Endothelial cell of umbilical vein (primary cell): ENCODE measurements around the gene DAPK2. TPM values are rescaled to one million over a fixed set of nuclear protein-coding genes. Genes with fewer than 3 reads are reported as not detected.
"Not testable (repeated sequence)": the region's sequence is repeated elsewhere in the genome, so short reads cannot be mapped to it uniquely, and the experiment has no call there.

Source experiments
- BruUV-seq: library from RNA; stranded (reverse); fragments of 400-500 nt; replicated peaks from 2 replicates; lab custom pipeline; 2021; lab: Mats Ljungman, UMichigan
- CTCF ChIA-PET: fragments of 300-600, 350-600 bp; sonication (Branson Sonifier 250); formaldehyde crosslinking; loops from one replicate; lab custom pipeline; 2021; ENCODE audit warnings: antibody characterized with exemption, inconsistent platforms; lab: Charles Lee
- POLR2A ChIA-PET: fragments of 300-600, 350-600 bp; sonication (Branson Sonifier 250); formaldehyde crosslinking; loops from one replicate; lab custom pipeline; 2021; ENCODE audit warnings: antibody characterized with exemption, inconsistent platforms; lab: Charles Lee
- DNase-seq: peaks from one replicate; pipeline ENCODE4 v3.0.0-alpha.2; 2011; ENCODE audit warnings: low read depth, low spot score
- FAIRE-seq: peaks from 2 replicates; lab custom pipeline; 2011; peaks lifted over from hg19 to GRCh38; lab: Jason Lieb, UNC
- H2AFZ ChIP-seq: 2 replicates; pipeline ENCODE4 v1.6.0; 2012; ENCODE audit warnings: low read depth, low read length, control low read depth, inconsistent platforms
- H3K27ac ChIP-seq: 2 replicates; pipeline ENCODE4 v1.5.1; 2011; ENCODE audit warnings: low read depth, mild to moderate bottlenecking, control low read depth, low read length, moderate library complexity; ENCODE audit not compliant: insufficient read depth
- H3K27me3 ChIP-seq, 2 experiments: 2 replicates each; pipeline versions ENCODE4 v1.6.0 to v1.6.1; 2011; ENCODE audit warnings: low read length in 2 of 2, mixed read lengths in 1 of 2; ENCODE audit not compliant: control insufficient read depth in 2 of 2, insufficient read depth in 2 of 2
- H3K36me3 ChIP-seq, 2 experiments: 2 replicates in 1 of 2; 3 replicates in 1 of 2; pipeline ENCODE4 v1.5.1; 2011; ENCODE audit warnings: low read length in 2 of 2, mild to moderate bottlenecking in 1 of 2, moderate library complexity in 1 of 2; ENCODE audit not compliant: control insufficient read depth in 2 of 2, insufficient read depth in 2 of 2; ENCODE audit errors: extremely low read depth in 1 of 2
- H3K4me1 ChIP-seq: 3 replicates; pipeline ENCODE4 v1.5.1; 2011; ENCODE audit warnings: mild to moderate bottlenecking, low read length; ENCODE audit not compliant: control insufficient read depth, insufficient read depth; ENCODE audit errors: extremely low read depth
- H3K4me2 ChIP-seq: 2 replicates; pipeline ENCODE4 v1.6.1; 2011; ENCODE audit warnings: low read length, control low read depth, mixed read lengths; ENCODE audit not compliant: insufficient read depth
- H3K4me3 ChIP-seq, 3 experiments: fragments of 200-600 bp in 1 of 3; sonication (generic), shearing (Covaris generic) in 1 of 3; replicated peaks in 1 of 3; 2 replicates each; pipeline ENCODE4 v1.5.1; 2011 to 2016; ENCODE audit warnings: control low read depth in 3 of 3, low read length in 3 of 3, mild to moderate bottlenecking in 2 of 3, inconsistent platforms in 1 of 3, low read depth in 1 of 3, moderate library complexity in 1 of 3; ENCODE audit not compliant: insufficient read depth in 1 of 3
- H3K79me2 ChIP-seq: 2 replicates; pipeline ENCODE4 v1.6.0; 2012; ENCODE audit warnings: low read length, inconsistent platforms; ENCODE audit not compliant: control insufficient read depth, insufficient read depth
- H3K9ac ChIP-seq: replicated peaks from 2 replicates; pipeline ENCODE3; 2011; ENCODE audit warnings: low read length, control low read depth; ENCODE audit not compliant: insufficient read depth; ENCODE audit errors: extremely low read depth
- H3K9me1 ChIP-seq: replicated peaks from 3 replicates; pipeline ENCODE4 v1.6.0; 2011; ENCODE audit warnings: mild to moderate bottlenecking, low read length; ENCODE audit not compliant: control insufficient read depth, insufficient read depth; ENCODE audit errors: extremely low read depth
- H3K9me3 ChIP-seq: replicated peaks from 2 replicates; pipeline ENCODE4 v1.5.1; 2012; ENCODE audit warnings: low read length, inconsistent platforms; ENCODE audit not compliant: control insufficient read depth, insufficient read depth
- H4K20me1 ChIP-seq: replicated peaks from 2 replicates; pipeline ENCODE3; 2011; ENCODE audit warnings: mild to moderate bottlenecking, low read length; ENCODE audit not compliant: control insufficient read depth, insufficient read depth; ENCODE audit errors: extremely low read depth
- FOS ChIP-seq: IDR thresholded peaks from 2 replicates; pipeline ENCODE4 v1.6.1; 2011; ENCODE audit warnings: mild to moderate bottlenecking, low read length, moderate library complexity, borderline replicate concordance; ENCODE audit not compliant: insufficient read depth
- JUN ChIP-seq: IDR thresholded peaks from 2 replicates; pipeline ENCODE4 v1.6.1; 2011; ENCODE audit warnings: borderline replicate concordance, low read depth; ENCODE audit not compliant: insufficient read length, insufficient read depth
- POLR2A ChIP-seq: IDR thresholded peaks from 2 replicates; pipeline ENCODE4 v1.6.1; 2012; ENCODE audit warnings: low read depth, mild to moderate bottlenecking, control low read depth, low read length
- POLR2AphosphoS5 ChIP-seq: IDR thresholded peaks from 2 replicates; pipeline ENCODE4 v1.6.1; 2012; ENCODE audit warnings: low read depth, mild to moderate bottlenecking, control low read depth, low read length, moderate library complexity; ENCODE audit not compliant: insufficient read depth
- dilution Hi-C: fragments of 300-500 bp; cut with MboI; formaldehyde crosslinking; loops from one replicate; pipeline ENCODE4 v1.15.0; 2019; ENCODE audit warnings: low sequenced_read_pairs; ENCODE audit not compliant: extremely low pct_ligation_motif_present
- intact Hi-C: fragments of 100-400 bp; cut with micrococcal nuclease; formaldehyde crosslinking; loops from one replicate; pipeline ENCODE4 v1.10.0; 2022
- polyA plus RNA-seq, 4 experiments: library from polyadenylated mRNA; depleted of rRNA in 3 of 4; stranded (reverse) in 3 of 4; unstranded in 1 of 4; fragments of >200 nt; gene quantifications; 2 replicates each; pipeline versions ENCODE4 v1.2.1 to v1.2.3, GENCODE V29; 2011 to 2012; ENCODE audit warnings: missing spikeins in 1 of 4
- total RNA-seq: library from RNA; stranded (reverse); gene quantifications from 2 replicates; pipeline ENCODE4 v1.2.3, GENCODE V29; 2021
- TF ChIP-seq, protein P1 (sequence below), 2 donors: IDR thresholded peaks; 1 replicate in 1 of 2; 2 replicates in 1 of 2; pipeline ENCODE4 v1.5.1; 2011; ENCODE audit warnings: low read length in 2 of 2, mild to moderate bottlenecking in 2 of 2, moderate library complexity in 2 of 2, control low read depth in 1 of 2, inconsistent platforms in 1 of 2, low read depth in 1 of 2; ENCODE audit not compliant: insufficient read depth in 1 of 2; ENCODE audit errors: extremely low read depth in 1 of 2

The DAPK2 gene
- total and polyA plus RNA-seq, 2 donors (not counting 3 experiments of a cell fraction or from before 2014, with no cell fraction given), result 2.8 to 6.7 TPM

DNA sequence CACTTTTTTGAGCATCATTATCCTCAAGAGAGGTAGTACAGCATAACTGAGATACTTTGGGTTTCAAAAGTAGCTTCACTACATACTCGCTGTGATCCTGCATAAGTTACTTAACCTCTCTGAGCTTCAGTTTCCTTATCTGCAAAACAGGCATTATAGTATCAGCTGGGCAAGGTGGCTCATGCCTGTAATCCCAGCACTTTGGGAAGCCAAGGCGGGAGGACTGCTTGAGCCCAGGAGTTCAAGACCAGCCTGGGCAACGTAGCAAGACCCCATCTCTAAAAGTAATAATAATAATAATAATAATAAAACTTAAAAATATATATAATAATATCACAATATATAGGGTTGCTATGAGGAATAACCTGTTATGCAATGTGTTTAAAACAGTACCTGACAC lies 36.5 kb upstream of the DAPK2 start:
- ChIA-PET POLR2A (no interaction called here), CTCF (no interaction called here)
- no peak overlapping the region for H3K9ac ChIP-seq
- H3K4me3 ChIP-seq, result no peak overlapping the region
- no peak for DNase-seq
- BruUV-seq, result no TSS peak
- H3K79me2 ChIP-seq, result peaks cover 4% of the 10 kb centered on the region
- H3K9me3 ChIP-seq, result no peaks in the 10 kb centered on the region
- peaks cover 0 to 1% of the 10 kb centered on the region in 2 experiments for H3K36me3 ChIP-seq
- dilution Hi-C loops (no loop called here), intact Hi-C loops (no loop called here)
- TF ChIP-seq FOS, result no peak
- no peak for TF ChIP-seq POLR2A
- no peak for TF ChIP-seq JUN
- TF ChIP-seq, protein P1, sequence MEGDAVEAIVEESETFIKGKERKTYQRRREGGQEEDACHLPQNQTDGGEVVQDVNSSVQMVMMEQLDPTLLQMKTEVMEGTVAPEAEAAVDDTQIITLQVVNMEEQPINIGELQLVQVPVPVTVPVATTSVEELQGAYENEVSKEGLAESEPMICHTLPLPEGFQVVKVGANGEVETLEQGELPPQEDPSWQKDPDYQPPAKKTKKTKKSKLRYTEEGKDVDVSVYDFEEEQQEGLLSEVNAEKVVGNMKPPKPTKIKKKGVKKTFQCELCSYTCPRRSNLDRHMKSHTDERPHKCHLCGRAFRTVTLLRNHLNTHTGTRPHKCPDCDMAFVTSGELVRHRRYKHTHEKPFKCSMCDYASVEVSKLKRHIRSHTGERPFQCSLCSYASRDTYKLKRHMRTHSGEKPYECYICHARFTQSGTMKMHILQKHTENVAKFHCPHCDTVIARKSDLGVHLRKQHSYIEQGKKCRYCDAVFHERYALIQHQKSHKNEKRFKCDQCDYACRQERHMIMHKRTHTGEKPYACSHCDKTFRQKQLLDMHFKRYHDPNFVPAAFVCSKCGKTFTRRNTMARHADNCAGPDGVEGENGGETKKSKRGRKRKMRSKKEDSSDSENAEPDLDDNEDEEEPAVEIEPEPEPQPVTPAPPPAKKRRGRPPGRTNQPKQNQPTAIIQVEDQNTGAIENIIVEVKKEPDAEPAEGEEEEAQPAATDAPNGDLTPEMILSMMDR (IDR thresholded peaks at IDR 0.05; ENCODE audit: extremely low read depth in 1 of 2, insufficient read depth in 1 of 2, low read depth in 1 of 2, low read length in 2 of 2), result no peak
- TF ChIP-seq POLR2AphosphoS5, result no peak
- H3K27me3 ChIP-seq, result no peaks in the 10 kb centered on the region
- H4K20me1 ChIP-seq, result no peaks in the 10 kb centered on the region
- H3K4me2 ChIP-seq, result no peak overlapping the region
- no peaks in the 10 kb centered on the region for H3K9me1 ChIP-seq
- FAIRE-seq, result no peak
- H3K27ac ChIP-seq, result no peak overlapping the region
- H2AFZ ChIP-seq, result no peak overlapping the region
- H3K4me1 ChIP-seq, result no peaks in the 10 kb centered on the region

DNA sequence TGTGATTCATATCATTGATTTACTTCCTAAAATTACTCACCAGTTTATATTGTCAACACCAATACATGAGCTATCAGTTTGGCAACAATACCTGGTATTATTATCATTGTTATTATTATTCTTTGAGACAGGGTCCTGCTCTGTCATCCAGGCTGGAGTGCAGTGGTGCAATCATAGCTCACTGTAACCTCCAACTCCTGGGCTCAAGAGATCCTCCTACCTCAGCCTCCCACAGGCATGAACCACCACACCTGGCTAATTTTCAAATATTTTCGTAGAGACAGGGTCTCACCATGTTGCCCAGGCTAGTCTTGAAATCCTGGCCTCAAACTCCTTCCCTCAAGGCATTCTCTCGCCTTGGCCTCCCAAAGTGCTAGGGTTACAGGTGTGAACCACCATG lies 27.2 kb upstream of the DAPK2 start:
- H3K9ac ChIP-seq, H3K9me3 ChIP-seq, H3K4me3 ChIP-seq, H3K79me2 ChIP-seq, POLR2A ChIA-PET, H2AFZ ChIP-seq, H4K20me1 ChIP-seq, H3K4me2 ChIP-seq, intact Hi-C loops, H3K9me1 ChIP-seq, BruUV-seq, FAIRE-seq, H3K36me3 ChIP-seq, dilution Hi-C loops, H3K27me3 ChIP-seq: not testable (repeated sequence)
- Histone ChIP-seq H3K27ac (peak overlapping the region; percentile 40), H3K4me1 (peaks cover 28% of the 10 kb centered on the region)
- DNase-seq, result peak; percentile 30
- CTCF ChIA-PET, result interaction anchor here (2.9 kb wide), 1 partner anchor 321 kb away, joined by 20 read pairs; no protein-coding TSS in a partner anchor
